ENCODE results near the gene MMAA.

MMAA gene

GRCh38 chr4:145703850-145704497 is 84.8 kb downstream of the MMAA start:
- no peak for DNase-seq

- DNase-seq, result no peak
Measured at GRCh38 chr4:145709336-145709735, 90.2 kb downstream of the MMAA start.

Data from amygdala (tissue), 56 donors.